CD4-positive, CD25-positive, alpha-beta regulatory T cell (primary cell): ENCODE results near the gene SUPV3L1. TPM values are rescaled to one million over a fixed set of nuclear protein-coding genes. Genes with fewer than 3 reads are reported as not detected.
"Not testable (repeated sequence)": the region's sequence is repeated elsewhere in the genome, so short reads cannot be mapped to it uniquely, and the experiment has no call there.

Experiments used
- ATAC-seq, 2 donors: fragments of 150-1000 bp; cut with Tn5 transposase; one replicate each; pipeline ENCODE4 v1.10.0; 2021; ENCODE audit warnings: low read depth in 2 of 2, moderate number of reproducible peaks in 2 of 2, moderate library complexity in 1 of 2
- DNase-seq, 3 donors: peaks; one replicate each; pipeline versions ENCODE4 v3.0.0 to v3.0.0-alpha.2; 2012 to 2022; ENCODE audit warnings: mixed read lengths in 1 of 3
- H3K27ac ChIP-seq: one replicate; pipeline ENCODE4 v1.7.0; 2013; ENCODE audit warnings: mild to moderate bottlenecking, low read length; ENCODE audit not compliant: insufficient read depth, poor library complexity, severe bottlenecking
- H3K27me3 ChIP-seq: one replicate; pipeline ENCODE4 v1.7.0; 2013; ENCODE audit warnings: low read length; ENCODE audit not compliant: control insufficient read depth, insufficient read depth
- H3K36me3 ChIP-seq: one replicate; pipeline ENCODE4 v1.7.0; 2013; ENCODE audit warnings: mild to moderate bottlenecking, low read length, moderate library complexity; ENCODE audit not compliant: control insufficient read depth, insufficient read depth
- H3K4me1 ChIP-seq: 2 replicates; pipeline ENCODE4 v1.7.0; 2013; ENCODE audit warnings: mild to moderate bottlenecking, low read length; ENCODE audit not compliant: insufficient read depth, control insufficient read depth, poor library complexity, severe bottlenecking
- H3K4me3 ChIP-seq: one replicate; pipeline ENCODE4 v1.7.0; 2013; ENCODE audit warnings: low read depth, mild to moderate bottlenecking, low read length, moderate library complexity
- H3K9me3 ChIP-seq, 2 experiments: 1 replicate in 1 of 2; 2 replicates in 1 of 2; pipeline ENCODE4 v1.7.0; 2013; ENCODE audit warnings: low read length in 2 of 2, mild to moderate bottlenecking in 1 of 2, moderate library complexity in 1 of 2; ENCODE audit not compliant: control insufficient read depth in 2 of 2
- H3K27ac Mint-ChIP-seq, 3 donors: one replicate each; pipeline ENCODE4 v1.8.0; 2020 to 2022; ENCODE audit warnings: mild to moderate bottlenecking in 3 of 3, mixed read lengths in 3 of 3, moderate library complexity in 2 of 3
- H3K27me3 Mint-ChIP-seq: one replicate; pipeline ENCODE4 v1.8.0; 2022; ENCODE audit warnings: mild to moderate bottlenecking, mixed read lengths
- H3K36me3 Mint-ChIP-seq: one replicate; pipeline ENCODE4 v1.8.0; 2020; ENCODE audit warnings: mixed read lengths
- H3K4me1 Mint-ChIP-seq, 4 donors: one replicate each; pipeline ENCODE4 v1.8.0; 2020 to 2022; ENCODE audit warnings: mixed read lengths in 4 of 4, mild to moderate bottlenecking in 1 of 4
- H3K4me3 Mint-ChIP-seq, 4 donors: one replicate each; pipeline ENCODE4 v1.8.0; 2020 to 2022; ENCODE audit warnings: mild to moderate bottlenecking in 4 of 4, mixed read lengths in 4 of 4, moderate library complexity in 3 of 4
- H3K9me3 Mint-ChIP-seq, 7 donors: one replicate each; pipeline ENCODE4 v1.8.0; 2020 to 2022; ENCODE audit warnings: mixed read lengths in 7 of 7, mild to moderate bottlenecking in 3 of 7, moderate library complexity in 2 of 7
- polyA plus RNA-seq, 4 donors: library from polyadenylated mRNA; unstranded; fragments of 300-500 nt; fragmentation: Illumina TruSeq; gene quantifications; one replicate each; pipeline ENCODE4 v1.2.3, GENCODE V29; 2021
- total RNA-seq: library from RNA; stranded (reverse); gene quantifications from one replicate; pipeline ENCODE4 v1.2.3, GENCODE V29; 2022

SUPV3L1 gene
- total and polyA plus RNA-seq, 5 donors from 2014 or later, result 9.8 to 51.1 (median 18.7) TPM

- H3K4me3 Mint-ChIP-seq, result no peak overlapping the region
These were observed 68.2 kb downstream of the SUPV3L1 start for GRCh38 chr10:69248117-69248730.

GRCh38 chr10:69250041-69250440 lies 70.0 kb downstream of the SUPV3L1 start:
- no peak overlapping the region for H3K27ac ChIP-seq
- Mint-ChIP-seq H3K9me3 (peaks cover 0 to 1% (median 0%) of the 10 kb centered on the region in 7 donors), H3K4me1 (no peaks in the 10 kb centered on the region), H3K27ac (peak overlapping the region in 1 of 3 donors; percentile 33), H3K36me3 (peaks cover 4% of the 10 kb centered on the region), H3K4me3 (no peak overlapping the region), H3K27me3 (peaks cover 12% of the 10 kb centered on the region)
- H3K4me3 ChIP-seq, result no peak overlapping the region
- no peaks in the 10 kb centered on the region for H3K27me3 ChIP-seq
- no peaks in the 10 kb centered on the region for H3K9me3 ChIP-seq
- no peaks in the 10 kb centered on the region for H3K36me3 ChIP-seq
- ATAC-seq, result no peak
- DNase-seq, result no peak
- no peaks in the 10 kb centered on the region for H3K4me1 ChIP-seq

More at GRCh38 chr10:69248117-69248730, 68.2 kb downstream of the SUPV3L1 start:
- no peaks in the 10 kb centered on the region for H3K4me1 Mint-ChIP-seq
- Histone ChIP-seq H3K4me3 (no peak overlapping the region), H3K4me1 (no peaks in the 10 kb centered on the region), H3K36me3 (no peaks in the 10 kb centered on the region), H3K27ac (no peak overlapping the region), H3K9me3 (no peaks in the 10 kb centered on the region), H3K27me3 (no peaks in the 10 kb centered on the region)
- ATAC-seq (no peak), DNase-seq (no peak)
- H3K27me3 Mint-ChIP-seq, result peaks cover 4% of the 10 kb centered on the region
- peaks cover 0 to 1% (median 0%) of the 10 kb centered on the region in 7 donors for H3K9me3 Mint-ChIP-seq
- H3K36me3 Mint-ChIP-seq, result peaks cover 4% of the 10 kb centered on the region
- H3K27ac Mint-ChIP-seq, result no peak overlapping the region

GRCh38 chr10:69251417-69251816 lies 71.4 kb downstream of the SUPV3L1 start:
- H3K4me1 Mint-ChIP-seq, H3K4me3 Mint-ChIP-seq, H3K27ac ChIP-seq, H3K36me3 ChIP-seq, H3K27me3 ChIP-seq, H3K4me3 ChIP-seq, H3K9me3 Mint-ChIP-seq, DNase-seq, H3K36me3 Mint-ChIP-seq, H3K27ac Mint-ChIP-seq, H3K4me1 ChIP-seq, ATAC-seq, H3K9me3 ChIP-seq: not testable (repeated sequence)
- peaks cover 12% of the 10 kb centered on the region for H3K27me3 Mint-ChIP-seq

GRCh38 chr10:69253171-69253570 lies 73.1 kb downstream of the SUPV3L1 start:
- Histone ChIP-seq H3K27me3 (no peaks in the 10 kb centered on the region), H3K4me1 (no peaks in the 10 kb centered on the region), H3K27ac (no peak overlapping the region), H3K36me3 (peaks cover 5% of the 10 kb centered on the region), H3K9me3 (no peaks in the 10 kb centered on the region), H3K4me3 (no peak overlapping the region)
- DNase-seq (no peak), ATAC-seq (no peak)
- peaks cover 12% of the 10 kb centered on the region for H3K27me3 Mint-ChIP-seq
- H3K27ac Mint-ChIP-seq, result no peak overlapping the region
- H3K36me3 Mint-ChIP-seq, result peaks cover 14% of the 10 kb centered on the region
- peaks cover 0 to 1% (median 0%) of the 10 kb centered on the region in 7 donors for H3K9me3 Mint-ChIP-seq
- H3K4me1 Mint-ChIP-seq, result no peaks in the 10 kb centered on the region
- no peak overlapping the region for H3K4me3 Mint-ChIP-seq

- Histone ChIP-seq H3K27ac (no peak overlapping the region), H3K27me3 (no peaks in the 10 kb centered on the region), H3K9me3 (no peaks in the 10 kb centered on the region), H3K36me3 (peaks cover 5% of the 10 kb centered on the region), H3K4me3 (no peak overlapping the region), H3K4me1 (no peaks in the 10 kb centered on the region)
- Mint-ChIP-seq H3K4me3 (no peak overlapping the region), H3K27ac (no peak overlapping the region), H3K36me3 (peaks cover 14% of the 10 kb centered on the region), H3K9me3 (peaks cover 0 to 1% (median 0%) of the 10 kb centered on the region in 7 donors), H3K27me3 (peaks cover 12% of the 10 kb centered on the region), H3K4me1 (no peaks in the 10 kb centered on the region)
- ATAC-seq (no peak), DNase-seq (no peak)
These were observed 74.8 kb downstream of the SUPV3L1 start for GRCh38 chr10:69254877-69255276.

Other genes with a start within 250 kb of the SUPV3L1 start
- gene DDX21, start 224.1 kb upstream of the SUPV3L1 start, total RNA-seq, result 117 TPM
- 10 to 100 TPM in 3 of 4 donors, 1 to 10 TPM in 1; 9.6 to 16.4 (median 13.8) TPM for gene DDX21, start 224.1 kb upstream of the SUPV3L1 start, polyA plus RNA-seq
- gene KIFBP, start 191.4 kb upstream of the SUPV3L1 start, total RNA-seq, result 5.1 TPM
- gene KIFBP, start 191.4 kb upstream of the SUPV3L1 start, polyA plus RNA-seq, result 1 to 10 TPM; 2.9 to 5.0 (median 4.2) TPM
- 580 TPM for gene SRGN, start 92.1 kb upstream of the SUPV3L1 start, total RNA-seq
- gene SRGN, start 92.1 kb upstream of the SUPV3L1 start, polyA plus RNA-seq, result 100 to 1,000 TPM; 254 to 402 (median 306) TPM
- 45.7 TPM for gene VPS26A, start 56.1 kb upstream of the SUPV3L1 start, total RNA-seq
- gene VPS26A, start 56.1 kb upstream of the SUPV3L1 start, polyA plus RNA-seq, result 10 to 100 TPM; 40.3 to 55.5 (median 43.0) TPM
- gene HKDC1, start 40.1 kb downstream of the SUPV3L1 start, total RNA-seq, result 11.1 TPM
- 1 to 10 TPM; 2.2 to 6.2 (median 4.4) TPM for gene HKDC1, start 40.1 kb downstream of the SUPV3L1 start, polyA plus RNA-seq
- 86.4 TPM for gene HK1, start 98.3 kb downstream of the SUPV3L1 start, total RNA-seq
- gene HK1, start 98.3 kb downstream of the SUPV3L1 start, polyA plus RNA-seq, result 100 to 1,000 TPM in 3 of 4 donors, 10 to 100 TPM in 1; 95.6 to 115 (median 106) TPM
- not detected for gene TACR2, start 236.7 kb downstream of the SUPV3L1 start, total RNA-seq
- under 1 TPM in 2 of 4 donors, not detected in 2; 0.13 to 0.14 TPM for gene TACR2, start 236.7 kb downstream of the SUPV3L1 start, polyA plus RNA-seq